ENCODE measurements around the gene A2ML1.
"Not testable (repeated sequence)": the region's sequence is repeated elsewhere in the genome, so short reads cannot be mapped to it uniquely, and the experiment has no call there.

The A2ML1 gene

GRCh38 chr12:8855891-8856290 is 33.5 kb downstream of the A2ML1 start:
- no peak for DNase-seq (ENCODE audit: low spot score)

DNA sequence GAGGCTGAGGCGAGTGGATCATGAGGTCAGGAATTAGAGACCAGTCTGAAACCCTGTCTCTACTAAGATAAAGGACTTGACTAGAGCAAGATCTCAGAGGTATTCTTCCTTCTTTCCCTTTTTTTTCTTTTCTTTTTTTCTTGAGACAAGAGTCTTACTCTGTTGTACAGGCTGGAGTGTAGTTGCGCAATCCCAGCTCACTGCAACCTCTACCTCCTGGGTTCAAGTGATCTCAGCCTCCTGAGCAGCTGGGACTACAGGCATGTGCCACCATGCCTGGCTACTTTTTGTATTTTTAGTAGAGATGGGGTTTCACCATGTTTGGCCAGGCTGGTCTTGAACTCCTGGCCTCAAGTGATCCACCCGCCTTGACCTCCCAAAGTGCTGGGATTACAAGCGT is 37.0 kb downstream of the A2ML1 start:
- not testable (repeated sequence) for DNase-seq (ENCODE audit: low spot score)

DNA sequence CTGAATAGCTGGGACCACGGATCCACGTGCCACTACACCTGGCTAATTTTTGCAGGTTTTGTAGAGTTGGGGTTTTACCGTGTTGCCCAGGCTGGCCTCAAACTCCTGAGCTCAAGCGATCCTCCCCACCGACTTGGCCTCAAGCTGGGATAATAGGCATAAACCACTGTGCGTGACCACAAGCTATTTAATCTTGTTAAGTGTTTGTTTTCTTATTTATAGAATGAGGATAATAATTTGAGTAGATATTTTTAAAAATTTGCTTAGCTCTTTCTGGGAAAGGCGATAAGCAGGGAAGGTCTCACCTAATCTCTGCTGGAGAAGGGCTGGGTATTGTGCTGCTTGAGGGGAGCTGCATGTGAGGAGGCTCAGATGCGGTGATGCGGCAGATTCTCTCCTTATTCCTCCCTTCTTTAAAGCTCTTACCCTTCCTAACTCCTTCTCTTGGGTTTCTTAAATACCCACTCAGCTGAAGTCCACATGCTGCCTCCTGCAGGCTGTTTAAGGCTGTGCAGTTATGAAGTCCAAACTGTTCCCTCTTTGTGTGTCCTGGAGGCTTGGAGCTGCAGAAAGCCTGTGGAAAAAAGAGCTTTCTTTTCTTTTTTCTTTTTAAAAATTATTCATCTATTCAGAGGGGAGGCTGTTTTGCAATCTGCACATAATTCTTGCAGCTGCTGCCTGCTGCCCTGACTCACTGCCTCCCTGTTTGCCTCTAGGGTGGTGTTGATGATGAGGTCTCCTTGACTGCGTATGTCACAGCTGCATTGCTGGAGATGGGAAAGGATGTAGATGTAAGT is 37.9 kb downstream of the A2ML1 start:
- DNase-seq (ENCODE audit: low spot score) = no peak

- DNase-seq (ENCODE audit: low spot score) = no peak
Observed at GRCh38 chr12:8866429-8866828, 44.0 kb downstream of the A2ML1 start.

DNA sequence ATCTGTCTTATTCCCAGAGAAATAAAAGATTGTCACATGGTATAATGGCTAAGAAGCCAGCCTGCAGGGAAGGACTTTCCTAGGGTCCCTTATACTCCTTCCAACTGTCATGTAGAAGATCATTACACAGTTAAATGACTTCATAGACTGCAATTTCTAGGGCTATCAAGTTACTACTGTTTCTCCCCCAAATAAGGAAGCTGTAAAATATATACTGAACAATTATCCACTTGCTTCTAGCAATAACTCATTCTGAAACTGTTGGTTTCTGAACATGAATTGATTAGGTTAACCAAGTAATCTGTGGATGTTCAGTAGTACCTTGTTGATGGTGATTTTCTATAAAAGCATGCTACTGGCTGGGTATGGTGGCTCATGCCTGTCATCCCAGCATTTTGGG is 44.6 kb downstream of the A2ML1 start:
- no peak for DNase-seq (ENCODE audit: low spot score)

DNA sequence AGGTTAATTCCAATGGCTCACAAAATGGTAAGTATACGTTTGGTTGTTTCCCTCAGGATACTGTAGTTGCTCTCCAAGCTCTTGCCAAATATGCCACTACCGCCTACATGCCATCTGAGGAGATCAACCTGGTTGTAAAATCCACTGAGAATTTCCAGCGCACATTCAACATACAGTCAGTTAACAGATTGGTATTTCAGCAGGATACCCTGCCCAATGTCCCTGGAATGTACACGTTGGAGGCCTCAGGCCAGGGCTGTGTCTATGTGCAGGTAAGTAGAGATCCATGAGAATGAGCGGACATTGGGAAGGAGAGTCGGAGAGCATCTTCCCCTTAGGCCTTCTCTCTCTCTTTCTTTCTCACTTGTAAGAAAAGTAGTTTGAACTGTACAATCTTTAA is 45.4 kb downstream of the A2ML1 start:
- no peak for DNase-seq (ENCODE audit: low spot score)

- no peak for DNase-seq (ENCODE audit: low spot score)
Observed at GRCh38 chr12:8870586-8870985, 48.2 kb downstream of the A2ML1 start.

DNA sequence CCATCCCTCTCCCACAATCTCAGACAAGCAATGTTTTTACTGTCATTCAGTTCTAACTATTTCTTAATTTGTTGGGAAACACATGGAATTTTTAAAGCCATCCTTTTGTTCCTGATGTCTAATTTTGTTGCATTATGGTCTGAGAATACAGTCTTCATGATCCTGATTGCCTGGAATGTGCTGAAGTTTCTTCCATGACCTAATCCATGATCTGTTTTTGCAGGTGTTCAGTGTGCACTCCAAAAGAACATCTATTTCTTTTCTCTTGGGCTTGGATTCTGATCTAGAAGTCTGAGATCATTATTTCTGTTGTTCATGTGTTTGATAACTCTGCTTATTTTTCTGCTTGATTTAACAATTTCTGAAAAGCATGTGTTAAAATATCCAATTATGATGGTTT is 48.6 kb downstream of the A2ML1 start:
- no peak for DNase-seq (ENCODE audit: low spot score)

DNA sequence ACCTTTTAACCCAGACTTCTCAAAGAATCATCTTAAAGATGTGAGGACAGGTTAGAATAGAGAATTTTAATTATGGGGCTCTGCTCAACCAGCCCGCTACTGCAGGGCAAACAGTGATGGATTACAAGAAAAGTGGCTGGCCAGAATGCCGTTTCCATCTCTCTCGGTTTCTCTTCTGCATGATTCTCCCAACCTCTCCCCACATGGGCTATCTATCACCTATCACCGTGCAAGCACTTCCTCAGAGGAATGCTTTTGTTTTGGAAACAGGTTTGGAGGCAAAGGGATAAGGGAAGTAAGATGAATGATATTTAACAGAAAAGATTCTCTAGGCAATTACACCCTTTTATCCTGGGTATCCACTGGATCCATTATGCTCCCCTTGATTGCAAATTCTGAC is 54.5 kb downstream of the A2ML1 start:
- DNase-seq (ENCODE audit: low spot score) = no peak

DNA sequence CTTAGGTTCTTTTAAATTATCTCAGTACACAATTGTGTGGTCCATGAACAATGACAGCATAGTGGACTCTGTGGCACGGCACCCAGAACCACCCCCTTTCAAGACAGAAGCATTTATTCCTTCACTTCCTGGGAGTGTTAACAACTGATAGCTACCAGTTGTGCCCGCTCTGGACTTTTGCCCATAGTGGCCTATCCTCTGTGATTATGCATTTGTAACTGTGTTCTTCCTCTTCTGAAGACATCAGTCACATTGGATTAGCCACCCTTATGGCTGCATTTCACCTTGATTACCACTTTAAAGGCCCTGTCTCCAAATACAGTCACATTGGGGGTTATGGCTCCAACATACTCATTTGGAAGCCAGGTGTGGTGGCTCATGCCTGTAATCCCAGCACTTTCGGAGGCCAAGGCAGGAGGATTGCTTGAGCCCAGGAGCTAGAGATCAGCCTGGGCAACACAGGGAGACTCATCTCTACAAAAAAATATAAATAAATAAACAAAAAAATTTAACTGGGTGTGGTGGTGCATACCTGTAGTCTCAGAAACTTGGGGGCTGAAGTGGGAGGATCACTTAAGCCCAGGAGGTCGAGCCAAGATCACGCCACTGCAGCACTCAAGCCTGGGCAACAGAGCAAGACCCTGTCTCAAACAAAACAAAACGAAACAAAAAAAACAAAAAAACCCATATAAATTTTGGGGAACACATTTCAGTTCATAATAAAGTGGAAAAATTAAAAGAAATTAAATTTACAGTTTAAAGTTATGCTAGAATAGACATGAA is 64.3 kb downstream of the A2ML1 start:
- DNase-seq (ENCODE audit: low spot score) = no peak

DNA sequence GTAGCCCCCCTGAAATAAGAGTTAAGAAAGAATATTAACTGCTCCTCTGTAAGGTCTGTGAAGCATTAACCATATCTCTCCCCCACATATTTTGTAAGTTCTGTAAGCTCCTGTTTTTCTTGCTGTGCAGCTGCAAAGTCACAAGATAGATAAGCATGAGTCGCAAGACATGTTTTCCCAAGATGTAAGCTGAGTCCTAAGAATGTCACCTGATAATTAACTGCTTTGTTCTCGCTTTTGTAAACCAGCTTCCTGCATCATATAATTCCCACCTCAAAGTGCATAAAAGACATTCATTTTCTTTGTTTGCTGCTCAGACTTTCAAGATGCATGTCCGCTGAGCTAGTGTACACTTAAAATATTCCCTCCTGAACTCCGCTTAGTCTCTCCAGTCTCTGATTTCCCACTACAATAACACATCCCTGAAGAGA is 64.9 kb downstream of the A2ML1 start:
- DNase-seq (ENCODE audit: low spot score) = no peak

GRCh38 chr12:8890313-8891085 is 68.1 kb downstream of the A2ML1 start:
- peak; percentile 18 for DNase-seq (ENCODE audit: low spot score)

GRCh38 chr12:8891976-8892375 is 69.6 kb downstream of the A2ML1 start:
- DNase-seq (ENCODE audit: low spot score) = no peak

- DNase-seq (ENCODE audit: low spot score) = no peak
Observed at GRCh38 chr12:8894378-8894777, 72.0 kb downstream of the A2ML1 start.

- DNase-seq (ENCODE audit: low spot score) = no peak
Observed at GRCh38 chr12:8894986-8895385, 72.6 kb downstream of the A2ML1 start.

GRCh38 chr12:8897081-8897480 is 74.7 kb downstream of the A2ML1 start:
- DNase-seq (ENCODE audit: low spot score) = no peak

DNA sequence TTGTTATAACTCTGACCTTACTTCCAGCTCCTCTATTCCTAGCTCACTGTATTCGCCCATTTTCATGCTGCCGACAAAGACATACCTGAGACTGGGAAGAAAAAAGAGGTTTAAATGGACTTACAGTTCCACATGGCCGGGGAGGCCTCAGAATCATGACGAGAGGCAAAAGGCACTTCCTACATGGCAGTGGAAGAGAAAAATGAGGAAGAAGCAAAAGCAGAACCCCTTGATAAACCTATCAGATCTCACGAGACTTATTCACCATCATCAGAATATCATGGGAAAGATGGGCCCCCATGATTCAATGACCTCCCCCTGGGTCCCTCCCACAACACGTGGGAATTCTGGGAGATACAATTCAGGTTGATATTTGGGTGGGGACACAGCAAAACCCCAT is 77.4 kb downstream of the A2ML1 start:
- no peak for DNase-seq (ENCODE audit: low spot score)

GRCh38 chr12:8902703-8903102 is 80.3 kb downstream of the A2ML1 start:
- DNase-seq (ENCODE audit: low spot score) = not testable (repeated sequence)

GRCh38 chr12:8903646-8904045 is 81.2 kb downstream of the A2ML1 start:
- no peak for DNase-seq (ENCODE audit: low spot score)

DNA sequence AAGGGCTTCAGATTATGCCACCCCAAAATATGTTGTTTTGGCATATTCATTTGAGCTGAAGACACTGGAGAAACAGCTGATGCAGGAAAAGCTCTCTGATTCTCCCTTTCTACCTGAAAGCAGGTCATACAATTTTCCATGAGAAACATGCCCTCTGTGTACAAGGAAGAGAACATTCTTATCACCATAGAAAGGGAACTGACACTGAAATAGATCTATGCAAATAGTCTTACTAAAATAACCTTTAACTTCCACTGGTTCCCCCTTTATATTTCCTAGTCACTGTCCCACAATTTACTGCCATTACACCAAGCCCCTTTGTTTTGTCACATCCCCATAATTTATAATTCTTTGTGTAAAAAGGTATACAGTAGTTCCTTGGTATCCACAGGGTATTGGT is 82.2 kb downstream of the A2ML1 start:
- DNase-seq (ENCODE audit: low spot score) = no peak

GRCh38 chr12:8905546-8905945 is 83.1 kb downstream of the A2ML1 start:
- no peak for DNase-seq (ENCODE audit: low spot score)

- no peak for DNase-seq (ENCODE audit: low spot score)
Observed at GRCh38 chr12:8906266-8907180, 84.1 kb downstream of the A2ML1 start.

All from RKO (cell line).